ENCODE data around the gene FILIP1L. TPM values are rescaled to one million over a fixed set of nuclear protein-coding genes. Genes with fewer than 3 reads are reported as not detected.

FILIP1L gene
- total RNA-seq, 1 experiment from 2014 or later, result 0.07 TPM

GRCh38 chr3:99947356-99947755 lies 166.9 kb downstream of the FILIP1L start:
- no peak overlapping the region for H2AFZ ChIP-seq (ENCODE audit: low read length)
- H3K14ac ChIP-seq (ENCODE audit: insufficient read depth, low read length), result no peak overlapping the region
- no peaks in the 10 kb centered on the region for H3K27me3 ChIP-seq (ENCODE audit: insufficient read depth, low read length)
- no peak for DNase-seq
- H3K27ac ChIP-seq (ENCODE audit: insufficient read length, low read depth, low read length), result no peak overlapping the region
- H4K8ac ChIP-seq (replicated peaks; ENCODE audit: insufficient read length, low read depth, low read length), result no peak overlapping the region
- Mint-ChIP-seq H3K9me3 (no peaks in the 10 kb centered on the region), H3K27ac (peak overlapping the region in 1 of 3 experiments; percentile 77; a peak in 1 of 7 replicates), H3K36me3 (ENCODE audit: insufficient read depth in 1 of 3, low read depth in 3 of 3) (no peaks in the 10 kb centered on the region; a peak in 1 of 7 replicates), H3K27me3 (ENCODE audit: low read depth) (no peaks in the 10 kb centered on the region), H3K4me3 (no peak overlapping the region), H3K4me1 (peaks cover 26 to 30% of the 10 kb centered on the region in 2 experiments)
- H3K23ac ChIP-seq (ENCODE audit: insufficient read length, low read depth, low read length), result no peak overlapping the region
- H3K23me2 ChIP-seq (ENCODE audit: insufficient read length, low read depth, low read length, poor library complexity, severe bottlenecking), result no peaks in the 10 kb centered on the region
- no peaks in the 10 kb centered on the region for H3K79me2 ChIP-seq (ENCODE audit: insufficient read depth, low read length)
- H2BK120ac ChIP-seq (ENCODE audit: low read depth, low read length, poor library complexity, severe bottlenecking), result no peak overlapping the region
- H2BK20ac ChIP-seq (ENCODE audit: low read depth, low read length, poor library complexity, severe bottlenecking), result no peak overlapping the region
- H3K56ac ChIP-seq (ENCODE audit: insufficient read length, low read depth, low read length), result no peak overlapping the region
- H2BK5ac ChIP-seq (ENCODE audit: insufficient read length, low read length), result no peak overlapping the region
- H4K5ac ChIP-seq (ENCODE audit: insufficient read length, low read depth, low read length), result no peak overlapping the region
- H4K20me1 ChIP-seq (ENCODE audit: control insufficient read depth, insufficient read depth, insufficient read length), result no peaks in the 10 kb centered on the region
- H2AK5ac ChIP-seq (ENCODE audit: insufficient read length, low read length), result no peak overlapping the region
- H3K9ac ChIP-seq (ENCODE audit: extremely low read depth, insufficient read length, low read length), result no peak overlapping the region
- H3K18ac ChIP-seq (ENCODE audit: insufficient read length, low read depth, low read length), result no peak overlapping the region
- TF ChIP-seq CTCF (conservative IDR thresholded peaks at IDR 0.05), result no peak
- H3K4me1 ChIP-seq (ENCODE audit: insufficient read depth, low read length), result no peaks in the 10 kb centered on the region; the same call in 1 of the 2 replicates
- H3K4me2 ChIP-seq (ENCODE audit: insufficient read depth, insufficient read length, low read length), result no peak overlapping the region
- no peak overlapping the region for H3T11ph ChIP-seq (ENCODE audit: low read length)
- no peak overlapping the region for H3K4ac ChIP-seq (ENCODE audit: low read depth, low read length)
- no peaks in the 10 kb centered on the region for H3K79me1 ChIP-seq (ENCODE audit: insufficient read depth, low read depth, low read length, poor library complexity, severe bottlenecking)
- no peak overlapping the region for H2BK12ac ChIP-seq (ENCODE audit: insufficient read length, low read depth, low read length)
- no peak overlapping the region for H4K91ac ChIP-seq (ENCODE audit: insufficient read length, low read depth, low read length)
- no CpG with 5 or more reads among the region's 3 CpGs for WGBS (ENCODE audit: extremely low coverage, insufficient read length, low lambda C conversion rate)
- H3K9me3 ChIP-seq (ENCODE audit: control insufficient read depth, low read depth, low read length), result no peaks in the 10 kb centered on the region
- no peak overlapping the region for H2BK15ac ChIP-seq (ENCODE audit: low read depth, low read length)
